AG04449 (cell line): ENCODE results near the gene PHF20.

Experiments
- CTCF ChIA-PET: fragments of 350-600 bp; formaldehyde crosslinking; extraction: SDS; loops from one replicate; lab custom pipeline; 2021; ENCODE audit warnings: antibody characterized with exemption; lab: Yijun Ruan, JAX
- POLR2A ChIA-PET: fragments of 400-600, 350-600 bp; formaldehyde crosslinking; extraction: SDS; loops from one replicate; lab custom pipeline; 2020; ENCODE audit warnings: antibody characterized with exemption, inconsistent platforms; lab: Yijun Ruan, JAX
- DNase-seq: peaks from one replicate; pipeline ENCODE4 v3.0.0-alpha.2; 2010; ENCODE audit warnings: low read depth, low spot score
- H3K4me3 ChIP-seq: 2 replicates; pipeline ENCODE4 v1.5.1; 2011; ENCODE audit warnings: low read depth, mild to moderate bottlenecking, control low read depth, low read length
- TF ChIP-seq, protein P1 (sequence below): IDR thresholded peaks from one replicate; pipeline ENCODE4 v1.5.1; 2011; ENCODE audit warnings: mild to moderate bottlenecking, moderate library complexity, low read length, control low read depth, inconsistent platforms; ENCODE audit not compliant: insufficient read depth; ENCODE audit errors: missing control alignments

Gene PHF20

DNA sequence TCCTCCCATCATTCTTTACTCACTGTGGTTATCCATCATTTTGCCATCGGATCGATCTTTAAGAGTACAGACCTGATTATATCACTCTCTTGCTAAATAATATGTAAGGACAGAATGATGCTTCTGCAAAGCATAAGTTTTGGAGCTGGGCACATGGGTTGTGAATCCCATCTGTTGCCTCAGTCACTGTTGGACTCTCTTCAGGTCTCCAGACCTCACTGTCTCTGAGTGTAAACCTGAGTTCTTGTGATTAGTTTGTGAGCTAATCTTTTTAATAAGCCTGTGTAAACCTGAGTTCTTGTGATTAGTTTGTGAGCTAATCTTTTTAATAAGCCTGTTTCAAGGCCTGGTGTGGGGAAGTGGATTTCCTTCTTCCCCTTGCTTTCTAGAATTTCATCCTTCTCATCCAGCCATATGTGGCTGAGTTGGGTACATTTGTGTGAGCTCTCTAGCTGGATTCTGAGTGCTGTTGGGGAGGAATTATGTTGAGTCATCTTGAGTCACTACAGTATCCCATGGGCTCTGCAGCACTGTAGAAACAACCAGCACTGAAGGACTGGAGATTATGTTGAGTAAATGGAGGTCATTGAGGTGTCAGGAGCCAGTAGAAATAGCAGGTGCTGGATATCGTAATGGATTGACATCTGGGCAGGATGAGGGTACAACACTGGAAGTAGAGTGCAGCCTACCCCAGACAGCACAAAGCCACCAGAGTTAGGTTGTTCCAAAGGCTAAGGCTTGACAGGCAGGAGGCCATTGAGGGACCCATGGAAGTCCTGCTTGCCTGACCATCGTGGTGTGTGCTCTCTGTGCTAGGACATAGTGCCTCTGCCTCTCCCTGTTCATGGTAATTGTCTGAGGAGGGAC is 130.1 kb downstream of the PHF20 start:
- ChIA-PET CTCF (interaction anchor here (1.4 kb wide), 1 partner anchor 52 kb away, joined by 8 read pairs; the partner anchor contains the start of gene SCAND1), POLR2A (interaction anchor here (1.0 to 1.3 kb wide), 2 partner anchors 52 to 159 kb away, joined by 3 to 4 read pairs; partner anchors contain the start of genes RBM39 and SCAND1)
- DNase-seq = peak; percentile 71
- no peak overlapping the region for H3K4me3 ChIP-seq
- TF ChIP-seq, protein P1, sequence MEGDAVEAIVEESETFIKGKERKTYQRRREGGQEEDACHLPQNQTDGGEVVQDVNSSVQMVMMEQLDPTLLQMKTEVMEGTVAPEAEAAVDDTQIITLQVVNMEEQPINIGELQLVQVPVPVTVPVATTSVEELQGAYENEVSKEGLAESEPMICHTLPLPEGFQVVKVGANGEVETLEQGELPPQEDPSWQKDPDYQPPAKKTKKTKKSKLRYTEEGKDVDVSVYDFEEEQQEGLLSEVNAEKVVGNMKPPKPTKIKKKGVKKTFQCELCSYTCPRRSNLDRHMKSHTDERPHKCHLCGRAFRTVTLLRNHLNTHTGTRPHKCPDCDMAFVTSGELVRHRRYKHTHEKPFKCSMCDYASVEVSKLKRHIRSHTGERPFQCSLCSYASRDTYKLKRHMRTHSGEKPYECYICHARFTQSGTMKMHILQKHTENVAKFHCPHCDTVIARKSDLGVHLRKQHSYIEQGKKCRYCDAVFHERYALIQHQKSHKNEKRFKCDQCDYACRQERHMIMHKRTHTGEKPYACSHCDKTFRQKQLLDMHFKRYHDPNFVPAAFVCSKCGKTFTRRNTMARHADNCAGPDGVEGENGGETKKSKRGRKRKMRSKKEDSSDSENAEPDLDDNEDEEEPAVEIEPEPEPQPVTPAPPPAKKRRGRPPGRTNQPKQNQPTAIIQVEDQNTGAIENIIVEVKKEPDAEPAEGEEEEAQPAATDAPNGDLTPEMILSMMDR = no peak

GRCh38 chr20:35902545-35902941 is 130.7 kb downstream of the PHF20 start:
- CTCF ChIA-PET = interaction anchor here (1.4 kb wide), 1 partner anchor 51 kb away, joined by 8 read pairs; the partner anchor contains the start of gene SCAND1
- POLR2A ChIA-PET = interaction anchor here (1.0 kb wide), 1 partner anchor 52 kb away, joined by 3 read pairs; the partner anchor contains the start of gene SCAND1
- DNase-seq = no peak
- no peak overlapping the region for H3K4me3 ChIP-seq
- TF ChIP-seq, protein P1 = no peak

- POLR2A ChIA-PET = no interaction called here
- H3K4me3 ChIP-seq = no peak overlapping the region
- CTCF ChIA-PET = interaction anchor here (1.0 kb wide), 1 partner anchor 164 kb away, joined by 3 read pairs; no protein-coding TSS in a partner anchor
- TF ChIP-seq, protein P1 = no peak
- no peak for DNase-seq
These were observed 132.0 kb downstream of the PHF20 start for GRCh38 chr20:35903843-35904242.

- ChIA-PET CTCF (no interaction called here), POLR2A (no interaction called here)
- DNase-seq = no peak
- no peak overlapping the region for H3K4me3 ChIP-seq
- TF ChIP-seq, protein P1 = no peak
These were observed 133.3 kb downstream of the PHF20 start for GRCh38 chr20:35904982-35905663.

GRCh38 chr20:35907017-35907701 is 135.3 kb downstream of the PHF20 start:
- no peak for DNase-seq
- POLR2A ChIA-PET = no interaction called here
- TF ChIP-seq, protein P1 = no peak
- CTCF ChIA-PET = interaction anchor here (0.6 to 2.3 kb wide), 2 partner anchors 23 to 47 kb away, joined by 3 to 6 read pairs; partner anchors contain the start of gene SCAND1
- no peak overlapping the region for H3K4me3 ChIP-seq
